Measurements from ENCODE around the gene RYR1. TPM values are rescaled to one million over a fixed set of nuclear protein-coding genes. Genes with fewer than 3 reads are reported as not detected.

Gene RYR1
- total RNA-seq, 1 experiment from 2014 or later = 34.2 TPM

- in situ Hi-C loops (cut with HindIII; ENCODE audit: low pct_unique_long_range_greater_than_20kb, low sequenced_read_pairs) = loop anchor here (10.0 kb wide), 5 partner anchors 61 to 1781 kb away; partner anchors contain the start of genes MED29, MRPS12, PAF1 and SARS2
- TF ChIP-seq REST (IDR thresholded peaks at IDR 0.05; ENCODE audit: insufficient read depth in 1 of 2, low read depth in 2 of 2, low read length in 1 of 2) (no peak), CTCF (IDR thresholded peaks at IDR 0.05) (no peak), SIN3A (IDR thresholded peaks at IDR 0.05; ENCODE audit: borderline replicate concordance, insufficient read depth, low read depth, low read length) (no peak), TCF7L2 (IDR thresholded peaks at IDR 0.05; ENCODE audit: low read depth, low read length) (no peak), POLR2AphosphoS5 (IDR thresholded peaks at IDR 0.05; ENCODE audit: low read depth, low read length) (no peak)
- ATAC-seq (0 out of 2 replicates have a peak, but pooled peaks have one; percentile 3), DNase-seq (ENCODE audit: low read depth, low spot score) (no peak)
- intact Hi-C loops (cut with micrococcal nuclease; ENCODE audit: unreplicated experiment) = no loop called here
- H3K4me1 ChIP-seq (ENCODE audit: control insufficient read depth, insufficient read depth, low read length) = peaks cover 4% of the 10 kb centered on the region; the same call in 1 of the 2 replicates
- no peak overlapping the region for H3K27ac ChIP-seq (ENCODE audit: low read length)
- no peaks in the 10 kb centered on the region for H3K9me3 ChIP-seq (ENCODE audit: control insufficient read depth, insufficient read depth, low read depth, low read length)
- POLR2A ChIA-PET = interaction anchor here (0.6 to 0.7 kb wide), 5 partner anchors 7 to 1804 kb away, joined by 4 to 17 read pairs (median 9); no protein-coding TSS in a partner anchor
- H3K27me3 ChIP-seq (ENCODE audit: control insufficient read depth, insufficient read depth, low read length) = no peaks in the 10 kb centered on the region
- H3K4me3 ChIP-seq (ENCODE audit: low read depth in 2 of 2, low read length in 2 of 2) = no peak overlapping the region
- no peaks in the 10 kb centered on the region for H3K36me3 ChIP-seq (ENCODE audit: control insufficient read depth, insufficient read depth, low read length)
- CTCF ChIA-PET = interaction anchor here (0.6 to 0.7 kb wide), 4 partner anchors 111 to 647 kb away, joined by 3 to 6 read pairs (median 4); no protein-coding TSS in a partner anchor
- no TSS peak for BruUV-seq (replicated peaks)
These were observed 89.8 kb downstream of the RYR1 start for GRCh38 chr19:38523319-38523718.

- Histone ChIP-seq H3K27ac (ENCODE audit: low read length) (no peak overlapping the region), H3K4me3 (ENCODE audit: low read depth in 2 of 2, low read length in 2 of 2) (no peak overlapping the region), H3K27me3 (ENCODE audit: control insufficient read depth, insufficient read depth, low read length) (no peaks in the 10 kb centered on the region), H3K4me1 (ENCODE audit: control insufficient read depth, insufficient read depth, low read length) (peaks cover 4% of the 10 kb centered on the region; the same call in 1 of the 2 replicates), H3K36me3 (ENCODE audit: control insufficient read depth, insufficient read depth, low read length) (no peaks in the 10 kb centered on the region), H3K9me3 (ENCODE audit: control insufficient read depth, insufficient read depth, low read depth, low read length) (no peaks in the 10 kb centered on the region)
- in situ Hi-C loops (cut with HindIII; ENCODE audit: low pct_unique_long_range_greater_than_20kb, low sequenced_read_pairs) (loop anchor here (10.0 kb wide), 5 partner anchors 60 to 1780 kb away; partner anchors contain the start of genes MED29, MRPS12, PAF1 and SARS2), intact Hi-C loops (cut with micrococcal nuclease; ENCODE audit: unreplicated experiment) (no loop called here)
- no TSS peak for BruUV-seq (replicated peaks)
- no peak for TF ChIP-seq REST (IDR thresholded peaks at IDR 0.05; ENCODE audit: insufficient read depth in 1 of 2, low read depth in 2 of 2, low read length in 1 of 2)
- no peak for TF ChIP-seq TCF7L2 (IDR thresholded peaks at IDR 0.05; ENCODE audit: low read depth, low read length)
- no peak for TF ChIP-seq SIN3A (IDR thresholded peaks at IDR 0.05; ENCODE audit: borderline replicate concordance, insufficient read depth, low read depth, low read length)
- no peak for TF ChIP-seq CTCF (IDR thresholded peaks at IDR 0.05)
- no peak for TF ChIP-seq POLR2AphosphoS5 (IDR thresholded peaks at IDR 0.05; ENCODE audit: low read depth, low read length)
- POLR2A ChIA-PET = interaction anchor here (0.6 to 0.8 kb wide), 3 partner anchors 18 to 862 kb away, joined by 7 to 9 read pairs (median 8); no protein-coding TSS in a partner anchor
- CTCF ChIA-PET = interaction anchor here (0.6 to 1.2 kb wide), 5 partner anchors 9 to 806 kb away, joined by 3 to 8 read pairs (median 6); no protein-coding TSS in a partner anchor
- ATAC-seq = peak; percentile 16; the same call in 1 of the 2 replicates
- DNase-seq (ENCODE audit: low read depth, low spot score) = no peak
These were observed 90.9 kb downstream of the RYR1 start for GRCh38 chr19:38524369-38524768.
